Liver (tissue), 9 donors: Measurements from ENCODE around the gene TRIM45. TPM values are rescaled to one million over a fixed set of nuclear protein-coding genes. Genes with fewer than 3 reads are reported as not detected.

Experiments used
- DNase-seq: peaks from one replicate; pipeline ENCODE4 v3.0.0-alpha.2; 2017; ENCODE audit warnings: low spot score
- H3K27ac ChIP-seq, 2 donors: one replicate each; pipeline ENCODE4 v1.7.0; 2013; ENCODE audit warnings: inconsistent platforms in 2 of 2, low read length in 2 of 2, control low read depth in 1 of 2, low read depth in 1 of 2, mild to moderate bottlenecking in 1 of 2
- H3K27me3 ChIP-seq, 4 donors: one replicate each; pipeline versions ENCODE4 v1.6.1 to v1.7.0; 2013; ENCODE audit warnings: low read length in 3 of 4, inconsistent platforms in 1 of 4, mild to moderate bottlenecking in 1 of 4, moderate library complexity in 1 of 4; ENCODE audit not compliant: control insufficient read depth in 4 of 4, insufficient read depth in 4 of 4
- H3K36me3 ChIP-seq, 4 donors: one replicate each; pipeline versions ENCODE4 v1.6.1 to v1.7.0; 2013; ENCODE audit warnings: low read length in 3 of 4, mild to moderate bottlenecking in 3 of 4, low read depth in 1 of 4, moderate library complexity in 1 of 4; ENCODE audit not compliant: control insufficient read depth in 4 of 4, insufficient read depth in 3 of 4
- H3K4me1 ChIP-seq, 4 donors: one replicate each; pipeline versions ENCODE4 v1.6.1 to v1.7.0; 2013; ENCODE audit warnings: low read length in 3 of 4, mild to moderate bottlenecking in 3 of 4, moderate library complexity in 1 of 4; ENCODE audit not compliant: control insufficient read depth in 4 of 4, insufficient read depth in 4 of 4
- H3K4me3 ChIP-seq, 3 donors: one replicate each; pipeline versions ENCODE4 v1.6.1 to v1.7.0; 2013; ENCODE audit warnings: low read length in 3 of 3, control low read depth in 1 of 3, low read depth in 1 of 3, mild to moderate bottlenecking in 1 of 3
- H3K9ac ChIP-seq, 2 donors: one replicate each; pipeline ENCODE4 v1.7.0; 2013; ENCODE audit warnings: low read length in 2 of 2, mild to moderate bottlenecking in 2 of 2, moderate library complexity in 2 of 2, control low read depth in 1 of 2, low read depth in 1 of 2
- H3K9me3 ChIP-seq, 4 donors: one replicate each; pipeline versions ENCODE4 v1.6.1 to v1.7.0; 2013; ENCODE audit warnings: low read length in 3 of 4; ENCODE audit not compliant: control insufficient read depth in 4 of 4
- EGR1 ChIP-seq, 2 donors: IDR thresholded peaks; 2 replicates each; pipeline ENCODE4 v1.6.1; 2016 to 2018; ENCODE audit warnings: antibody characterized with exemption in 2 of 2, low read depth in 2 of 2
- FOXA1 ChIP-seq: IDR thresholded peaks from 2 replicates; pipeline ENCODE4 v1.6.1; 2016; ENCODE audit warnings: antibody characterized with exemption
- FOXA2 ChIP-seq: IDR thresholded peaks from 2 replicates; pipeline ENCODE4 v1.6.1; 2016; ENCODE audit warnings: antibody characterized with exemption
- GABPA ChIP-seq, 2 donors: IDR thresholded peaks in 1 of 2; conservative IDR thresholded peaks in 1 of 2; 2 replicates each; pipeline ENCODE4 v1.6.1; 2016; ENCODE audit warnings: antibody characterized with exemption in 2 of 2, mild to moderate bottlenecking in 1 of 2, moderate library complexity in 1 of 2
- HNF4A ChIP-seq, 2 donors: conservative IDR thresholded peaks; 2 replicates each; pipeline ENCODE4 v1.6.1; 2016; ENCODE audit warnings: antibody characterized with exemption in 2 of 2, mild to moderate bottlenecking in 2 of 2
- HNF4G ChIP-seq: IDR thresholded peaks from 2 replicates; pipeline ENCODE4 v1.6.1; 2016; ENCODE audit warnings: antibody characterized with exemption
- JUND ChIP-seq, 2 donors: IDR thresholded peaks; 2 replicates each; pipeline ENCODE4 v1.6.1; 2016; ENCODE audit warnings: antibody characterized with exemption in 2 of 2
- NR2F2 ChIP-seq: IDR thresholded peaks from 2 replicates; pipeline ENCODE4 v1.6.1; 2016; ENCODE audit warnings: antibody characterized with exemption
- RAD21 ChIP-seq, 2 donors: IDR thresholded peaks; 2 replicates each; pipeline ENCODE4 v1.6.1; 2016; ENCODE audit warnings: antibody characterized with exemption in 2 of 2, mild to moderate bottlenecking in 2 of 2
- RXRA ChIP-seq, 2 donors: IDR thresholded peaks; 2 replicates each; pipeline ENCODE4 v1.6.1; 2017 to 2018; ENCODE audit warnings: antibody characterized with exemption in 2 of 2, mild to moderate bottlenecking in 1 of 2
- SP1 ChIP-seq: IDR thresholded peaks from 2 replicates; pipeline ENCODE4 v1.6.1; 2018; ENCODE audit warnings: antibody characterized with exemption, mild to moderate bottlenecking
- TAF1 ChIP-seq: conservative IDR thresholded peaks from 2 replicates; pipeline ENCODE4 v1.6.1; 2016; ENCODE audit warnings: antibody characterized with exemption, mild to moderate bottlenecking
- YY1 ChIP-seq: IDR thresholded peaks from 2 replicates; pipeline ENCODE4 v1.6.1; 2016; ENCODE audit warnings: antibody characterized with exemption, mild to moderate bottlenecking
- WGBS: extraction: QIAGEN DNeasy Blood & Tissue Kit; methylation state at CpG from one replicate; pipeline ENCODE4 v1.1.7; 2013; 5-methylcytosine and 5-hydroxymethylcytosine counted together
- polyA plus RNA-seq, 2 donors: library from polyadenylated mRNA; stranded (reverse) in 1 of 2; unstranded in 1 of 2; fragments of 200-250 nt in 1 of 2; fragments of >200 nt in 1 of 2; fragmentation: Nextera tagmentation in 1 of 2; extraction: Ambion mirVana in 1 of 2; gene quantifications; one replicate each; pipeline versions ENCODE4 v1.2.1 to v1.2.3, GENCODE V29; 2013 to 2015
- total RNA-seq, 2 donors: library from RNA; depleted of rRNA; stranded (reverse); fragments of >200 nt; gene quantifications; one replicate each; pipeline ENCODE4 v1.2.3, GENCODE V29; 2014
- TF ChIP-seq, protein P1 (sequence below): IDR thresholded peaks from 2 replicates; pipeline ENCODE4 v1.6.1; 2016; ENCODE audit warnings: antibody characterized with exemption, mild to moderate bottlenecking
- TF ChIP-seq, protein P2 (sequence below): fragments of 150-350 bp; IDR thresholded peaks from 2 replicates; pipeline ENCODE4 v1.5.1; 2017; ENCODE audit warnings: improper control_type of control experiment, low read depth, low read length; ENCODE audit not compliant: missing input control
- TF ChIP-seq, protein P3 (sequence below): IDR thresholded peaks from 2 replicates; pipeline ENCODE4 v1.6.1; 2016; ENCODE audit warnings: antibody characterized with exemption
- TF ChIP-seq, protein P4 (sequence below): IDR thresholded peaks from 2 replicates; pipeline ENCODE4 v1.6.1; 2016; ENCODE audit warnings: antibody characterized with exemption
- TF ChIP-seq, protein P5 (sequence below): IDR thresholded peaks from 2 replicates; pipeline ENCODE4 v1.6.1; 2016; ENCODE audit warnings: antibody characterized with exemption
- donor health status: healthy.
- donor health status: healthy.
- donor health status: healthy.
- donor health status: healthy.
- donor health status: healthy.

Gene TRIM45
- total and polyA plus RNA-seq, 4 donors: 0.28 to 1.5 (median 0.52) TPM

DNA sequence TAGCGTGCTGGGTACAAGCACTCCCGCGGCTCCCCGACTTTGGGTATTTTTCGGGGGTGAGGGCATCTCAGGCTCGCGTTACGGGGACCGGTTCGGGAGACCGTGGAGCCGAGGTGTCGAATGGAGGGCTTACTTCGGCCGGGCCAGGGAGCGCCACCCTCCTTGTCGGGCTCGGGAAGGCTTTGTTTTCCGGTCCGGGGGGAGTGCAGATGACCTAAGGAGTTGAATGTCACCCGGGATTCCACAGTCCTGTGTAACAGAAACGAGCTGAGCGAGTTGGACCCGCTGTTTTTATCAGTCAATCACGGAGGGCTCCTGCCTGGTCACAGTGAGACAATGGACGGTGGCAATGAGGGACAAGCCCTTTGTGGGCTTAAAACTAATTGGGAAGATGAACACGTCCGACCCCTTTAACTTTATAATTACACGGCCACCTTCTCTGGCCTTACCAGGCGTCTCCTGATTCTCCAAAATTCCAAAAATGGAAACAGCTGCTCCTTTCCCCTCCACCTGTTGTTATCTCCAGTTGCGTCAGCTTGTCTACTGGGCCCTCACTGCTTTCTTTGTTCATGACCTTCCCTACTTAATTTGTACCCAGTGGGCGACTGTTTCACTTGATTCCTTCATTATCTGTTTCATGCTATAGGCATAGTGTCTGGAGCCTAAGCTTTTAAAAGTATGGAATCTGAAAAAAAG, 929 bp upstream of the TRIM45 start:
- no peaks in the 10 kb centered on the region for H3K36me3 ChIP-seq
- no peak overlapping the region for H3K9ac ChIP-seq
- DNase-seq: no peak
- no peaks in the 10 kb centered on the region for H3K9me3 ChIP-seq
- peak overlapping the region; percentile 70 to 94 (median 79) for H3K4me3 ChIP-seq
- TF ChIP-seq FOXA1 (no peak), GABPA (IDR thresholded peaks at IDR 0.05 in 1 of 2, conservative IDR thresholded peaks at IDR 0.05 in 1 of 2) (no peak), NR2F2 (peak; percentile 7), RXRA (IDR thresholded peaks at IDR 0.05) (no peak), YY1 (no peak)
- TF ChIP-seq, protein P1, sequence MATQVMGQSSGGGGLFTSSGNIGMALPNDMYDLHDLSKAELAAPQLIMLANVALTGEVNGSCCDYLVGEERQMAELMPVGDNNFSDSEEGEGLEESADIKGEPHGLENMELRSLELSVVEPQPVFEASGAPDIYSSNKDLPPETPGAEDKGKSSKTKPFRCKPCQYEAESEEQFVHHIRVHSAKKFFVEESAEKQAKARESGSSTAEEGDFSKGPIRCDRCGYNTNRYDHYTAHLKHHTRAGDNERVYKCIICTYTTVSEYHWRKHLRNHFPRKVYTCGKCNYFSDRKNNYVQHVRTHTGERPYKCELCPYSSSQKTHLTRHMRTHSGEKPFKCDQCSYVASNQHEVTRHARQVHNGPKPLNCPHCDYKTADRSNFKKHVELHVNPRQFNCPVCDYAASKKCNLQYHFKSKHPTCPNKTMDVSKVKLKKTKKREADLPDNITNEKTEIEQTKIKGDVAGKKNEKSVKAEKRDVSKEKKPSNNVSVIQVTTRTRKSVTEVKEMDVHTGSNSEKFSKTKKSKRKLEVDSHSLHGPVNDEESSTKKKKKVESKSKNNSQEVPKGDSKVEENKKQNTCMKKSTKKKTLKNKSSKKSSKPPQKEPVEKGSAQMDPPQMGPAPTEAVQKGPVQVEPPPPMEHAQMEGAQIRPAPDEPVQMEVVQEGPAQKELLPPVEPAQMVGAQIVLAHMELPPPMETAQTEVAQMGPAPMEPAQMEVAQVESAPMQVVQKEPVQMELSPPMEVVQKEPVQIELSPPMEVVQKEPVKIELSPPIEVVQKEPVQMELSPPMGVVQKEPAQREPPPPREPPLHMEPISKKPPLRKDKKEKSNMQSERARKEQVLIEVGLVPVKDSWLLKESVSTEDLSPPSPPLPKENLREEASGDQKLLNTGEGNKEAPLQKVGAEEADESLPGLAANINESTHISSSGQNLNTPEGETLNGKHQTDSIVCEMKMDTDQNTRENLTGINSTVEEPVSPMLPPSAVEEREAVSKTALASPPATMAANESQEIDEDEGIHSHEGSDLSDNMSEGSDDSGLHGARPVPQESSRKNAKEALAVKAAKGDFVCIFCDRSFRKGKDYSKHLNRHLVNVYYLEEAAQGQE: no peak
- H3K4me1 ChIP-seq: peaks cover 5 to 24% (median 15%) of the 10 kb centered on the region in 4 donors
- peak overlapping the region in 1 of 2 donors; percentile 71 for H3K27ac ChIP-seq
- H3K27me3 ChIP-seq: no peaks in the 10 kb centered on the region
- 30% methylated on average over 32 of the region's 32 CpGs for WGBS

DNA sequence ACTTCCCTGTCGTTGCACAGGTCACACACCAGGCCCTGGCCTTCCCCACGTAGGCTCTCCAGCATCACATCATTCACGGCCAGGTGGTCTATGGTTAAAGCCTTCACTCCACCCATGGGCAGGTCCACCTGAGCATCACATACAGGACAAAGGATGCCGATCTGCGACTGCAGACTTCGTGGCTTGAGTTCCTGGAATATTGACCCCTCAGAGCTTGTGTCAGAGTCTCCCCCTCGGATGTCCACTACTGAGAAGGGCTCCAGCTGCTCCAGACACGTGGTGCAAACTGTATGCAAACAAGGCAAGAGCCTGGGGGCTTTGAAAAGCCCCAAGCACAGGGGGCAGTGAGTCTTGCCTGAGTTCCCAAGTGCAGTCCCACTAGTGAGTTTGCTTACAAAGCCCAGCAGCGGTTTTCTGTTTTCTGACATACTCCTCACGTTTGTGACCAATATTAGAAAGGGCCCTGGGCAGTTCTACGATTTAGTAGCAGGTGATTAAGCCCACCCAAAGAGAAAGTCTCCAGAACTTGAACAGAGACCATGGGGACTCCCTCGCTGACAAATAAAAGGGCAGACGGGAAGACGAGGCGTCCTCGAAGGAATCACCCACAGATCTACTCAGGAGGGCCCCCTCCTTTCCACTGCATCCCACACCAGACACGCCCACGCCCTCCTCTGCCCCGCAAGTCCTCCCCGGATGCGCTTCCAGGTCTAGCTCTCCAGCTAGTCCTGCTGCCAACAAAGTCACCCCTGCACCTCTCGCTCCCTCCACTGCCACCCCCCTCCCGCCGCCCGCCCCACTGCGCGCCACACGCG, 568 bp downstream of the TRIM45 start:
- Histone ChIP-seq H3K27me3 (no peaks in the 10 kb centered on the region), H3K4me3 (peak overlapping the region; percentile 47 to 79 (median 70)), H3K9ac (peak overlapping the region in 1 of 2 donors; percentile 46), H3K27ac (no peak overlapping the region), H3K36me3 (no peaks in the 10 kb centered on the region), H3K4me1 (peaks cover 5 to 30% (median 17%) of the 10 kb centered on the region in 4 donors), H3K9me3 (no peaks in the 10 kb centered on the region)
- TF ChIP-seq HNF4G: no peak
- TF ChIP-seq NR2F2: no peak
- TF ChIP-seq, protein P2, sequence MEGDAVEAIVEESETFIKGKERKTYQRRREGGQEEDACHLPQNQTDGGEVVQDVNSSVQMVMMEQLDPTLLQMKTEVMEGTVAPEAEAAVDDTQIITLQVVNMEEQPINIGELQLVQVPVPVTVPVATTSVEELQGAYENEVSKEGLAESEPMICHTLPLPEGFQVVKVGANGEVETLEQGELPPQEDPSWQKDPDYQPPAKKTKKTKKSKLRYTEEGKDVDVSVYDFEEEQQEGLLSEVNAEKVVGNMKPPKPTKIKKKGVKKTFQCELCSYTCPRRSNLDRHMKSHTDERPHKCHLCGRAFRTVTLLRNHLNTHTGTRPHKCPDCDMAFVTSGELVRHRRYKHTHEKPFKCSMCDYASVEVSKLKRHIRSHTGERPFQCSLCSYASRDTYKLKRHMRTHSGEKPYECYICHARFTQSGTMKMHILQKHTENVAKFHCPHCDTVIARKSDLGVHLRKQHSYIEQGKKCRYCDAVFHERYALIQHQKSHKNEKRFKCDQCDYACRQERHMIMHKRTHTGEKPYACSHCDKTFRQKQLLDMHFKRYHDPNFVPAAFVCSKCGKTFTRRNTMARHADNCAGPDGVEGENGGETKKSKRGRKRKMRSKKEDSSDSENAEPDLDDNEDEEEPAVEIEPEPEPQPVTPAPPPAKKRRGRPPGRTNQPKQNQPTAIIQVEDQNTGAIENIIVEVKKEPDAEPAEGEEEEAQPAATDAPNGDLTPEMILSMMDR: no peak
- TF ChIP-seq RXRA (IDR thresholded peaks at IDR 0.05): no peak
- TF ChIP-seq GABPA (IDR thresholded peaks at IDR 0.05 in 1 of 2, conservative IDR thresholded peaks at IDR 0.05 in 1 of 2): no peak
- TF ChIP-seq EGR1 (IDR thresholded peaks at IDR 0.05; ENCODE audit: low read depth in 2 of 2): no peak
- TF ChIP-seq, protein P1: no peak
- no peak for TF ChIP-seq JUND (IDR thresholded peaks at IDR 0.05)
- TF ChIP-seq, protein P3, sequence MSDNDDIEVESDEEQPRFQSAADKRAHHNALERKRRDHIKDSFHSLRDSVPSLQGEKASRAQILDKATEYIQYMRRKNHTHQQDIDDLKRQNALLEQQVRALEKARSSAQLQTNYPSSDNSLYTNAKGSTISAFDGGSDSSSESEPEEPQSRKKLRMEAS: no peak
- no peak for TF ChIP-seq HNF4A (conservative IDR thresholded peaks at IDR 0.05)
- TF ChIP-seq YY1: no peak
- no peak for TF ChIP-seq FOXA2
- TF ChIP-seq, protein P4, sequence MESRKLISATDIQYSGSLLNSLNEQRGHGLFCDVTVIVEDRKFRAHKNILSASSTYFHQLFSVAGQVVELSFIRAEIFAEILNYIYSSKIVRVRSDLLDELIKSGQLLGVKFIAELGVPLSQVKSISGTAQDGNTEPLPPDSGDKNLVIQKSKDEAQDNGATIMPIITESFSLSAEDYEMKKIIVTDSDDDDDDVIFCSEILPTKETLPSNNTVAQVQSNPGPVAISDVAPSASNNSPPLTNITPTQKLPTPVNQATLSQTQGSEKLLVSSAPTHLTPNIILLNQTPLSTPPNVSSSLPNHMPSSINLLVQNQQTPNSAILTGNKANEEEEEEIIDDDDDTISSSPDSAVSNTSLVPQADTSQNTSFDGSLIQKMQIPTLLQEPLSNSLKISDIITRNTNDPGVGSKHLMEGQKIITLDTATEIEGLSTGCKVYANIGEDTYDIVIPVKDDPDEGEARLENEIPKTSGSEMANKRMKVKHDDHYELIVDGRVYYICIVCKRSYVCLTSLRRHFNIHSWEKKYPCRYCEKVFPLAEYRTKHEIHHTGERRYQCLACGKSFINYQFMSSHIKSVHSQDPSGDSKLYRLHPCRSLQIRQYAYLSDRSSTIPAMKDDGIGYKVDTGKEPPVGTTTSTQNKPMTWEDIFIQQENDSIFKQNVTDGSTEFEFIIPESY: no peak
- no peak for TF ChIP-seq SP1
- TF ChIP-seq, protein P5, sequence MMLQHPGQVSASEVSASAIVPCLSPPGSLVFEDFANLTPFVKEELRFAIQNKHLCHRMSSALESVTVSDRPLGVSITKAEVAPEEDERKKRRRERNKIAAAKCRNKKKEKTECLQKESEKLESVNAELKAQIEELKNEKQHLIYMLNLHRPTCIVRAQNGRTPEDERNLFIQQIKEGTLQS: no peak
- TF ChIP-seq FOXA1: no peak
- no peak for TF ChIP-seq RAD21 (IDR thresholded peaks at IDR 0.05)
- no peak for TF ChIP-seq TAF1
- 24% methylated on average over 29 of the region's 29 CpGs for WGBS
- no peak for DNase-seq
